HG03108 (cell line): Measurements from ENCODE around the gene RFNG.

ENCODE experiments used
- ATAC-seq: cut with Tn5 transposase; IDR thresholded peaks from one replicate; pipeline ENCODE4 v1.9.1; 2021; ENCODE audit warnings: moderate library complexity; ENCODE audit not compliant: unreplicated experiment

The RFNG gene

DNA sequence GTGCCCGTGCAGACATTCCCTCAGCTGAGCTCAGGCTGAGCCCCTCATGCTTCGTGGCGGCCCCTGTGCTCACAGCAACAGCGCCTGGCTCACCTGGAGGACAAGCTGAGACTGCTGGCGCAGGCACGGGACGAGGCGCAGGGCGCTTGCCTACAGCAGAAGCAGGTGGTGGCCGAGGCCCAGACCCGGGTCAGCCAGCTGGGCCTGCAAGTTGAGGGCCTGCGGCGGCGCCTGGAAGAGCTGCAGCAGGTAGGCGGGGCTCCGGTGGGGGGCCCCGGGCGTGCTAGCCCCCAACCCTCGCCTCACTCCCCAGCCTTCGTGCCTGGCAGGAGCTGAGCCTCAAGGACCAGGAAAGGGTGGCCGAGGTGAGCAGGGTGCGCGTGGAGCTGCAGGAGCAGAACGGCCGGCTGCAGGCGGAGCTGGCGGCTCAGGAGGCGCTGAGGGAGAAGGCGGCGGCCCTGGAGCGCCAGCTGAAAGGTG is 21.6 kb downstream of the RFNG start:
- ATAC-seq, result no peak

- ATAC-seq, result no peak
These were observed 22.2 kb downstream of the RFNG start for GRCh38 chr17:82029391-82029790.

DNA sequence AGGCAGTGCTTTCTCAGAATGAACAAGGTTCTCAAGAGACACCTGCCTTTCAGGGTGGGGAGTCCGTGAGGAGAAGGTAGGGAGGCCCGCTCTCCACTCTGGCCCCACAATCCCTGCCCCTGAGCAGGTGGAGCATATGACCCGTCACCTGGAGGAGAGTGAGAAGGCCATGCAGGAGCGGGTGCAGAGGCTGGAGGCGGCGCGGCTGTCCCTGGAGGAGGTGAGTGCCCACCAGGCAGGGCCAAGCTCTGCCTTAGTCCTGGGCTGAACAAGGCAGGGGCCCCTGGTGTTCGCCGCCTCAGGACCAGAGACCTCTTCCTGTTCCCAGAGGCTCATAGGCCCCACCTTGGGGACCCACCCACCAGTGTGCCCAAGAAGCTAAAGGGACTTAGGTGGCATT is 22.6 kb downstream of the RFNG start:
- ATAC-seq, result no peak

DNA sequence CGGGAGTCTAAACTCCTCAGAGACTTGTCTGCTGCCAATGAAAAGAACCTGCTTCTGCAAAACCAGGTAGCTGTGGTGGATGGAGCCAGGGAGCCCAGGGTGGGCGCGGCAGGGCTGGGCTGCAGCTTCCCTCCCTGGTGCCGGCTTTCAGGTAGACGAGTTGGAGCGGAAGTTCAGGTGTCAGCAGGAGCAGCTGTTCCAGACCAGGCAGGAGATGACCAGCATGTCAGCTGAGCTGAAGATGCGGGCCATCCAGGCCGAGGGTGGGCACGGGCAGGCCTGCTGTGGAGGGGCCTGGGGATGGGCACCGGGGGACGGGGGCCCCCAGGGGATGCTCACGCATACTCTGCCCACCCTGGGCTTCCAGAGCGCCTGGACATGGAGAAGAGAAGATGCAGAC is 23.4 kb downstream of the RFNG start:
- ATAC-seq, result no peak

DNA sequence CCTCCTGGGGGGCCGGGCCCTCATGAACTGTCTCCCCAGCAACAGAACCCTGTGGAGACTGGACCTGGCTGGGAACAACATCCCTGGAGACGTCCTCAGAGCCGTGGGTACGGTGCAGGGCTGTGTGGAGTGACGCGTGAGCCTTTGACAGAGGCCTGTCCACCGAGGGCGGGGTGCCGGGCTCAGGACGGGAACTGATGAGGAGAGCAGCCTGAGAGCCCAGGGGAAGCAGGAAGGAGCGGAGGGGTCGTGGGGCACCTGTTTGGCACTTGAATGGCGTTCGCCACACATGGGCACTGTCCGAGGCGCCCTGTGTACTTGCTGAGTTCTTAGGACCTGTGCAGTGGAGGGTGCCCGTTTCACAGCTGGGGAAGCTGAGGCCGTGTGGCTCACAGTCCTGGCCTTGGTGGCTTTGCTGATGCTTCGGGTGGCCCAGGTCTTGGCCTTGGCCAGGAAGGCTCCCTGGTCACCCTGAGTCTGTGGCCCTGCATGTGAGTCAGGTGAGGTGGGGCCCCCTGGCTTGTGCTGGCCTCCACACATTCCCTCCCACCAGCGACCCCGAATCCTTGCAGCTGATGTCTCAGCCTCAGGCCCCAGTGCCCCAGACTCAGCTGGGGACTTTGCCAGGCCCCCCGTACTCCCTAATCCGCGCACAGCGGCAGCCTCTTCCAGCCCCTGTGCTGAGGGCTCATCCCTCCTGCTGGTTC is 26.1 kb downstream of the RFNG start:
- no peak for ATAC-seq

DNA sequence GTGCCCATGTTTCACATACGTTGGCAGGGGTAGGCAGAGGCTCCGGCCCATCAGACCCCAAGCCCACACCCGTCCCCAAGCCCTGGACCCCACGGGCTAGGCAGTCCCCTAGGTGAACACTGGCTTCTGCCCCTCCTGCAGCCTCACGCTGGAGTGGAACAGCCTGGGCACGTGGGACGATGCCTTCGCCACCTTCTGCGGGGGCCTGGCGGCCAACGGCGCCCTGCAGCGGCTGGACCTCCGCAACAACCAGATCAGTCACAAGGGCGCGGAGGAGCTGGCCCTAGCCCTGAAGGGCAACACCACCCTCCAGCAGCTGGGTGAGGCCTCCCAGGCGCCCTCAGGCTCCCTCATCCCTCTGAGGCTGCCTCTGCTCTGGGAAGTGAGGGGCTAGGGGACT is 26.8 kb downstream of the RFNG start:
- no peak for ATAC-seq

- ATAC-seq, result peak; percentile 7
These were observed 28.0 kb downstream of the RFNG start for GRCh38 chr17:82023447-82024241.

GRCh38 chr17:82022981-82023446 is 28.6 kb downstream of the RFNG start, which contains the start of gene LRRC45:
Gene LRRC45, plus strand, starts transcription at chr17:82023305. Its CDS starts 339 bp downstream, at chr17:82023644.
- peak; percentile 88 for ATAC-seq

DNA sequence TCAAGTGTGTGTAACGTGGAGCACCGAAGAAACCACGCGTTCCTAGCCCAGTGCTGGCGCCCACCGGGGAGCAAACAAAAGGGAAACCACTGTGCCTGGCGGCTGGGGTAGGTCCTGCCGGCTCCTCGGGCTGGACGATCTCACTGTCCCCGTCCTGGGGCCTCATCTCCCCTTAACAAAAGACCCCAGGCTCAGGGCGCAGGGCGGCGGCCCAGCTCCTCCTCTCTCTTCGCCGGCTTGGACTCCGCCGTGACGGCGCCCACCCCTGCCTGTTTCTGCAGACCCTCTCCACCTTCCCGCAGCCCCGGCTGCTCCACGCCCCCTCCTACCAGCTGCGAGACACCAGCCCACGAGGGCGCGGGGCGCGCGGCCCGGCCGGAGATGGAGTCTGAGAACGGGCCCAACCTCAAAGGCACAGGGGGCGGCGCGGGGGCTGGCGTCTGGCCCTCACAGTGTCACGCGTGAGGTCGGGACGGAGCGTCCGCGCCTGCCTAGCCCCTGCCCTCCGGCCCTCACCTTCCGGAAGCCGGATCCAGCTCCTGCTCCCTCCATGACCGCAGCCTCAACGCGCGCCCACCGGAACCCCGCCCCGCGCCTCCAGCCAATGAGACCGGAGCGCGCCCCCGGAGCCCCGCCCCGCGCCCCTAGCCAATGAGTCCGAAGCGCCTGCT is 29.2 kb downstream of the RFNG start, which contains the start of gene CENPX:
Gene CENPX (minus strand): TSS at position 569 of the 671 bp plus-strand sequence. CDS start 17 bp downstream, at position 552.
- no peak for ATAC-seq

DNA sequence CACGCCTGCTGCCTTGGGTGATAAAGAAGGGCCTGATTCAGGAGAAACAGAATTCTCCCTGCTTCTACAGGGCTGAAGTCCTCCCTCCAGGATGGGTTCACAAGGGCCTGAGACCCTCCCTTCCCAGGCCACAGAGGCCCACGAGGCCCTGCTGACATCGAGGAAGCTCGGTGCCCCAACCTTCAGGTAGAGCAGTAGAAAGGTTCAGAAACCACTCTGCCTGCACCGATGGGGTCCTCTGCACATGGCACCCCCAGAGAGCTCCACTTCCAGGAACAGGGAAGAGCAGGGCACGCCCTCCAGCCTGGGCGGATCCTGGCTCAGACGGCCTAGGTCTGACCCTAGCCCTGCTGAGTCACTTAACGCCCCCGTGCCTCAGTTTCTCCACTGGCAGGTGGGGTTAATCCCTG is 29.7 kb downstream of the RFNG start:
- ATAC-seq, result no peak

GRCh38 chr17:82021107-82021899 is 30.3 kb downstream of the RFNG start:
- no peak for ATAC-seq

DNA sequence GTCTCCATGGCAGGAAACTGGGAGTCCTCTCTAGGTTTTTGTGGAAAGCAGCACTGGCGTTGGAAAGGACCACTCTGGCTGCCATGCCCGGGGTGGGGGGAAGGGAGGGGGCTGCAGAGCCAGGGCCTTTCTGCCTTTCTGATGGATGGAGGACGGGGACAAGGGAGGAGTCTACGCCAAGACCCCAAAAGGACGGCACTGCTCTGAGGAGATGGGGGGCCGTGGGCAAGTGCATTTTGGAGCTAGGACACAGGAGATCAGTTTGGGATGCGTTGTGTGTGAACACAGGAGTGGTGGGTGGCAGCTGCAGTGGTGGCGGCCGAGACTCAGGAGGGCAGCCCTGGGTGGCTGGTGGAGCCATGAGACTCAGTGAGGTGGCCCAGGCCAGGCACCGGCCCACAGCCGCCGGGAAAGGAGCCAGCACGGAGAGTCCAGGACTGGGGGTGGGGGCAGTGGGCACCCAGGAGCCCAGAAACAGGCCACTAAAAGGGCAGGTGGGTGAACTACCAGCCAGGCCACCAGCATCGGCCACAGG is 31.0 kb downstream of the RFNG start:
- no peak for ATAC-seq

DNA sequence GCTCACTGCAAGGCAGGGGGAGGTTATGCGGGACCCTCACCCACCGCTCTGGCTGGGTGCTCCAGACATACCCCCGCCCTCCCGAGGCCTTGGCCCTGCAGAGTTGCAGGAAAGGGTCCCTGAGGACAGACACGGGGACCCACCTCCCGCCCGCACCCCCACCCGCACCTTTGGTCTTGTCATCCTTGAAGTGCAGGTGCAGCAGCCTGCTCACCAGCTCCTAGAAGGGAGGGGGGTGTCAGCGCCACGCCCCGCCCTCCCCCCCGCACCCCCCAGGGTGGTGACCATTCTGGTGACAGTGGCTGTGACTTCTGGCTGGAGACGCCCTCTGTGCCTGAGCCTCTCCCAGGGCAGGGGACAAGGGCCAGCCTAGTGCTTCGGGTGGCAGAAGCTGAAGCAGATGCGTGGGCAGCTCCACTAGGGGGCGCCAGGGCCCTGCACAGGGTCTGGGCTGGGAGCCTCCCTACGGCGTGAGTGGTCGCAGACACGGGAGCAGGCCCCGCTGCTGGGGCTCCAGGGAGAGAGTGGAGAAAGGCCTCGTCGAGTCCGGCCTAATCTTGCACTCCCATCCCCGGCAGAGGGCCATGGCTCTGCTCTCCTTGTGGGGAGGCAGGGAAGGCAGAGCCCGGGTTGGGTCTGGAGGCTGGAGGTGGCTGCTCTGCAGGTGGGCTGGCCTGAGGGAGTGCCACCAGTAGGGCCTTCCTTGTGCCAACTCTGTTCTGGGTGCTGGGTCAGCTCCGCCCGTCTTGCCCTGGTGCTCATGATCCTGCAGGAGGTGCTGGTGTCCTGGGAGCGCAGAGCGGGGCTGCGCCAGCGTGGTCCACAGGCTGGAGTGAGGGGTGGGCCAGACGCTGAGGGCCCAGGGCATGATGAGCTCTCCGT is 31.7 kb downstream of the RFNG start:
- no peak for ATAC-seq

DNA sequence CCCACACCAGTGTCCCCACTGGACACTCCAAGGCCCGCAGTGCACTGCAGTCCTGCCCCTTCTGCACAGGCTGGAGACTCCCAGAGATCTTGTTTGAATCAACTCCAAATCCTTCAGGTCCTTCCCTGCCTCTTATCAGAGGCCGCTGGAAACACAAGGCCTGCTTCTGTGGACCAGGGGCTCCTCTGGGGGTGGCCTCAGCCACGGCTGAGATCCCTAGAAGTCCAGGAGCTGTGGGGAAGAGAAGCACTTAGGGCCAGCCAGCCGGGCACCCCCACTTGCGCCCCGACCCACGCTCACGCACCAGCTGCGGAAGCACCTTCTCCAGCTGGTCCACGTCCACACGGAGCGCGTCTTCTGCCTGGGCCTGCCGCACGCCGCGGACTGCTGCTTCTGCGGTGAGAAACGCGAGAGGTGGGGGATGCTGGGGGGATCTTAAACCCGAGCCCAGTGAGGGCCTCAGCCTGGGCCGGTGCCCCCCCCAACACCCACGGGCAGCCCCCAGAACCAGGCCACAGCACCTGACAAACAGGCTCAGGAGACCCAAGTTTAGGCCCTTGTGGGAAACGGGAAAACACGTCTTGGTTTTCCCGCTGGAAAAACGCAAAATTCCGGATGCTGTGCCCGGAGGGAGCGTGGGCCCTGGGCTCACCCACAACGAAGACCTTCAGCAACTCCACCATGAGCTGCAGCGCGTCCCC is 32.5 kb downstream of the RFNG start:
- ATAC-seq, result no peak

GRCh38 chr17:82018152-82018988 is 33.2 kb downstream of the RFNG start:
- ATAC-seq, result no peak

GRCh38 chr17:82017612-82018151 is 33.9 kb downstream of the RFNG start:
- no peak for ATAC-seq

- ATAC-seq, result no peak
These were observed 34.6 kb downstream of the RFNG start for GRCh38 chr17:82016875-82017459.
